Neural cell (in vitro differentiated cells): ENCODE data around the gene RGS12.

Experiments
- CTCF ChIP-seq: fragments of 450-650 bp; IDR thresholded peaks from 2 replicates; pipeline ENCODE4 v1.5.1; 2014; ENCODE audit warnings: antibody characterized with exemption, mild to moderate bottlenecking, moderate library complexity; ENCODE audit not compliant: poor library complexity, severe bottlenecking
- EP300 ChIP-seq: fragments of 450-650 bp; conservative IDR thresholded peaks from 2 replicates; pipeline ENCODE4 v1.6.1; 2014; ENCODE audit warnings: antibody characterized with exemption, mild to moderate bottlenecking, moderate library complexity; ENCODE audit not compliant: poor library complexity, severe bottlenecking
- EZH2 ChIP-seq: fragments of 200-600, 300-800 bp; shearing (Covaris generic), sonication (generic); IDR thresholded peaks from 2 replicates; pipeline ENCODE4 v1.6.1; 2014; ENCODE audit warnings: antibody characterized with exemption, low read length, borderline replicate concordance, mild to moderate bottlenecking; ENCODE audit not compliant: insufficient read depth, poor library complexity, severe bottlenecking
- POLR2AphosphoS5 ChIP-seq: IDR thresholded peaks from 2 replicates; pipeline ENCODE4 v1.6.1; 2012
- RAD21 ChIP-seq: fragments of 450-650 bp; conservative IDR thresholded peaks from 2 replicates; pipeline ENCODE4 v1.6.1; 2014; ENCODE audit warnings: antibody characterized with exemption, mild to moderate bottlenecking, moderate library complexity
- REST ChIP-seq: IDR thresholded peaks from 2 replicates; pipeline ENCODE4 v1.6.1; 2012; ENCODE audit warnings: borderline replicate concordance
- SMC3 ChIP-seq: fragments of 450-650 bp; conservative IDR thresholded peaks from 2 replicates; pipeline ENCODE4 v1.6.1; 2014; ENCODE audit warnings: antibody characterized with exemption, mild to moderate bottlenecking, moderate library complexity; ENCODE audit not compliant: poor library complexity

GRCh38 chr4:3288571-3289094 is 4.2 kb upstream of the RGS12 start:
- TF ChIP-seq EP300 (no peak), REST (no peak), CTCF (no peak), POLR2AphosphoS5 (no peak), EZH2 (no peak), SMC3 (no peak), RAD21 (no peak)
